Measurements from ENCODE around the gene CFAP221.

CFAP221 gene

DNA sequence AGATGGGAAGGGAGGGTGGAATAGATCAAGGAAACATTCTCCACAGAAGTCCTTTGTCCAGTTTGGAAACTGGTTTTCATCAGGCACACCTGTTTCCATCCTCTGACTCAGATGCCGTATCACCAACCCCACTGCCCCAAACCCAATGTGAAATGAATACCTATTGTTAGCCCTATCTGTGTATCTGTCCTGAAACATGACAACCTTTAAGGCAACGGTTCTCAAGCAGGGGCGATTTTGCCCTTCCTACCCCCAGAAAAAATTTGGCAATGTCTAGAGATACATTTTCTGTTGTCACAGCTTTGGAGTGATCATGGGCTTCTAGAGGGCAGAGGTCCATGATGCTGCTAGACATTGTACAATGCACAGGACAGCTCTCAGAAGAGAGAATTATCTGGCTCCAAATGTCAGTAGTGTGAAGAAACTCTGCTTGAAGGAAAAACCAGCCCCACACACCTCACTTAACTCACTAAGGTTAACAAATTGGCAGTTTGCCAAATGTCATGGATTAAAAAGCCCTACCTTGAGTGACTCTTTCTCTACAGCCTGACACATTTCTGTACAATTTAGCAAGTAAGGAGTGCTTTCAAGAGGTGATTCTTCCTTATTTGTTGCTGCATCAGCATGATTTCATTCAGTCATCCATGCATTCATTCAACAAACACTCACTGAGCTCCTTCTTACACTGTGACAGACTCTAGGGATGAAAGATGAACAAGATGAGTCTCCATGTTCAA is 23.4 kb upstream of the CFAP221 start:
- Histone ChIP-seq H3K4me3 (ENCODE audit: low read depth, low read length) (no peak overlapping the region), H3K27me3 (replicated peaks) (peaks cover 29% of the 10 kb centered on the region), H3K36me3 (replicated peaks) (no peaks in the 10 kb centered on the region), H3K27ac (no peak overlapping the region)
- TF ChIP-seq CTCF (IDR thresholded peaks at IDR 0.05; ENCODE audit: low read depth, low read length, missing control alignments), result no peak
- no peak for DNase-seq
- in situ Hi-C loops (cut with HindIII; ENCODE audit: low pct_ligation_motif_present, low sequenced_read_pairs), result no loop called here

DNA sequence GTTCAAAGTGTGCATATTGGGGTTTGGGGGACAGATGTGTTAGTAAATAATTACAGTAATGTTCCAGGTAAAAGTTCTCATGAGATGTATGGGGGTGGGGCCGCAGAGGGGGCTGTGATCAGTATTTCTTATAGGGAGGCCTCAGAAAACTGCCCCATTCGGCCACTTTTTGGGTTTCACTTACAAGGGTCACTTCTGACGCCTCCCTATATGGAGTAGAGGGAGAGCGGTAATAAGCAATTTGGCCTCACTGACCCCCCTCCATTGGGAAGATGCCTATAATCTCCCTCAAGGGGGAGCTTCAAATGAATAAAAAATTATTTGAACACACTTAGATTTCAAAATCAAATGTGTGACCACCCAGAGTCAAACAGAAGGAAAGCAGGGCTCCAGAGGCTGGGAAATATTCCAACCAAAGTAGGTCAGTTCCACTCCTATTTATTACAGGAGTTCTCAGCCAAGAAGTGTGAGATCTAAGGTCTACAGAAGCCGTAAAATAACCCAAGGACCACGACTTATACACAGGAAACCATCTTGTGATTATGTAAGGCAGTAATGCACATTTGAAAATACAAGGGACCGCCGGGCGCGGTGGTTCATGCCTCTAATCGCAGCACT is 22.7 kb upstream of the CFAP221 start:
- no peak for DNase-seq
- no peaks in the 10 kb centered on the region for H3K36me3 ChIP-seq (replicated peaks)
- peaks cover 29% of the 10 kb centered on the region for H3K27me3 ChIP-seq (replicated peaks)
- no peak for TF ChIP-seq CTCF (IDR thresholded peaks at IDR 0.05; ENCODE audit: low read depth, low read length, missing control alignments)
- no peak overlapping the region for H3K27ac ChIP-seq
- H3K4me3 ChIP-seq (ENCODE audit: low read depth, low read length), result no peak overlapping the region
- in situ Hi-C loops (cut with HindIII; ENCODE audit: low pct_ligation_motif_present, low sequenced_read_pairs), result no loop called here

DNA sequence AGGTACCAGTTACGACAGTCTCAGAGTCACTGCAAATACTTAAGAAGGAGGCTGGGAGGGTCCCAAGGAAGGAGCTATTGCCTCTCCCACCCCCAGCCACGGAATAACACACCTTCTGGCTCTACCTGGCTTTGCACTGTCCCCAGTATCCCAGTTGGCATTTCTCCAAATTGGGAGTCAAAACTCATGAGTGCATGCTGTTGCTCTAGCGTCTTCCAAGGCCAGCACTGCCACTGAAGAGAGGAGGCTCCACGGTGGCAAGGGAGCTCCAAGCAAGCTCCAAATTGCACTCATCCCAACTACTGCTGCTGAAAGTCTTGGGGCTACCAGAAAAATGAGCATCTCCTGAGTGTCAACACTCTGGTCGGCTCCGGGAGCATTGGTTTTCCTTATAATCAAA is 21.6 kb upstream of the CFAP221 start:
- no peak overlapping the region for H3K27ac ChIP-seq
- no peak overlapping the region for H3K4me3 ChIP-seq (ENCODE audit: low read depth, low read length)
- no peaks in the 10 kb centered on the region for H3K36me3 ChIP-seq (replicated peaks)
- in situ Hi-C loops (cut with HindIII; ENCODE audit: low pct_ligation_motif_present, low sequenced_read_pairs), result no loop called here
- DNase-seq, result no peak
- TF ChIP-seq CTCF (IDR thresholded peaks at IDR 0.05; ENCODE audit: low read depth, low read length, missing control alignments), result no peak
- H3K27me3 ChIP-seq (replicated peaks), result peaks cover 31% of the 10 kb centered on the region

DNA sequence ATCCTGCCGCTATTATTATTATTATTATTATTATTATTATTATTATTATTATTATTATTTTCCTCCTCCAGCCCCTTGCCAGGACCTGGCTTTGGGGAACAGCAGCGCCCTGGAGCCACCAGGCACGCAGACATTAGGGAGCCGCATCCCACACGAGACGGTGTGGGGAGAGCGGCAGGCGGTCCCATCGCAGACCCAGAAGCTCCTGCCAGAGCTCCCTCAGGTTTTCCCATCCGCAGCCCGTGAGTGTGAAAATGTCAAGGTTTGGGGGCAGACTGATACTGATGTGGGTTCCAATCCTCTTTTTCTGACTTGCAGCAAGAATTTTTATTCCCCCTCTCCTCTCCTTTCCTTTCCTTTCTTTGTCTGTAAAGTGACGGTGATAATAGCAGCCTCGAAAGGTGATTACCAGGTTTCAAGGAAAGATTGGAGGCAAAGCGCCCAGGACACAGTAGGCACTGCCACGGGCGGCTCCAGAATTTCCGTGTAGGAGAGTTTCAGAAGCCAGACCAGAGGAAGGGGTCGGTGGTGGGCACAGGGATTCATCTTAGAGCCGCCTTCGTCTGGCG is 20.8 kb upstream of the CFAP221 start:
- Histone ChIP-seq H3K4me3 (ENCODE audit: low read depth, low read length) (no peak overlapping the region), H3K27ac (no peak overlapping the region), H3K36me3 (replicated peaks) (no peaks in the 10 kb centered on the region), H3K27me3 (replicated peaks) (peaks cover 31% of the 10 kb centered on the region)
- no peak for TF ChIP-seq CTCF (IDR thresholded peaks at IDR 0.05; ENCODE audit: low read depth, low read length, missing control alignments)
- in situ Hi-C loops (cut with HindIII; ENCODE audit: low pct_ligation_motif_present, low sequenced_read_pairs), result no loop called here
- no peak for DNase-seq

DNA sequence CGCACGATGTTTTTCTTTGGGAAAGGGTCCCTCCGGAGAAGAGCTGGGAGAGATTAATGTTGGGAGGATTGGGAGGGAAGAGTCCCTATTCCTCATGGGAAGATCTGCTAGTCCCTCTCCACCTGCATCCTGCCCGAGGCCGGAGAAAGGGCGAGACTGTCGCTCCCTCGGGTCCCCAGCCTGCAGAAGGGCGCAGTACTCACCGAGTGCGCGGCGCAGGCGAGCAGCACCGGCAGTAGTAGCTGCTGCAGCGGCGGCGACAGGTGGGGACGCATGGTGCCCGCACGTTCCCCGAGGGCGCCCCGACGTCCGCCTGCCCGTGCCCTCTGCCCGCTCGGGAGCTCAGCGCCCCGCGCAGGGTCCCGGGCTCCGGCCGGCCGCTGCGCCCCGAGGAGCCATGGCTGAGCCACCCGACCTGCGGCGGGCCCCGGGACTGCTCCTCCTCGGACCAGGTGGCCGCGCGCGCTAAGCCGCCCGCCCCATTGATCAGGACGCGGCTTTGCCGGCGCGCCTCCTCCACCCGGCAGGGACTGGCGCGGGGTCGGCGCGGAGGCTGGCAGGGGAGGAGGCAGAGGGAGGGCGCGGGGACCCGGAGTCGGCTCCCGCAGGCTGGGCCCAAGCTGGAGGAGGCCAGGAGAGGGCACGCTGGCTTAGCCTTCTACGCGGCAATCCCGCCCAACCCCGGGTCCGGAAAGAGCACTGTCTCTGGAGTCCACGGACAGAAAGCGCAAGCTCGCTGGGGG is 20.1 kb upstream of the CFAP221 start, which contains the start of gene SCTR:
TSS of gene SCTR (minus strand) at position 532 of the 743 bp plus-strand sequence. CDS start at position 275, 257 bp downstream.
- H3K27ac ChIP-seq, result no peak within 1 kb of the TSS
- in situ Hi-C loops (cut with HindIII; ENCODE audit: low pct_ligation_motif_present, low sequenced_read_pairs), result no loop called here
- no peak for DNase-seq
- TF ChIP-seq CTCF (IDR thresholded peaks at IDR 0.05; ENCODE audit: low read depth, low read length, missing control alignments), result no peak
- no peaks in the 10 kb centered on the region for H3K36me3 ChIP-seq (replicated peaks)
- no peak within 1 kb of the TSS for H3K4me3 ChIP-seq (ENCODE audit: low read depth, low read length)
- peaks cover 31% of the 10 kb centered on the region for H3K27me3 ChIP-seq (replicated peaks)

Measured in brain microvascular endothelial cell (primary cell).